Colonic mucosa (tissue), 4 donors: ENCODE results near the gene OXCT1. TPM values are rescaled to one million over a fixed set of nuclear protein-coding genes. Genes with fewer than 3 reads are reported as not detected.

Source experiments
- DNase-seq: peaks from one replicate; pipeline ENCODE4 v3.0.0-alpha.2; 2020
- H3K27ac ChIP-seq: fragments of 200-600 bp; one replicate; pipeline ENCODE4 v1.8.0; 2021
- H3K27me3 ChIP-seq: fragments of 200-600 bp; one replicate; pipeline ENCODE4 v1.8.0; 2021
- H3K36me3 ChIP-seq: fragments of 200-600 bp; one replicate; pipeline ENCODE4 v1.8.0; 2021
- H3K4me1 ChIP-seq: fragments of 200-600 bp; one replicate; pipeline ENCODE4 v1.8.0; 2021; ENCODE audit warnings: mild to moderate bottlenecking
- H3K4me3 ChIP-seq: fragments of 200-600 bp; one replicate; pipeline ENCODE4 v1.8.0; 2021
- H3K9ac ChIP-seq, 2 donors: one replicate each; pipeline ENCODE4 v1.7.0; 2013; ENCODE audit warnings: control low read depth in 2 of 2, low read depth in 2 of 2, low read length in 2 of 2
- H3K9me3 ChIP-seq: fragments of 200-600 bp; one replicate; pipeline ENCODE4 v1.8.0; 2021
- intact Hi-C: fragments of 100-400 bp; cut with DNase I; formaldehyde crosslinking; loops from one replicate; pipeline ENCODE4 v1.14.1; 2022
- total RNA-seq, 2 donors: library from RNA; stranded (reverse); fragmentation: NEBNext Ultra II Directional in 1 of 2; extraction: Animal tissue kit (Norgen Biotek cat#: 25700) in 1 of 2; gene quantifications; one replicate each; pipeline ENCODE4 v1.2.1, GENCODE V29; 2021
- TF ChIP-seq, protein P1 (sequence below): fragments of 200-600 bp; IDR thresholded peaks from one replicate; pipeline ENCODE4 v1.8.0; 2022; ENCODE audit warnings: antibody characterized with exemption, mild to moderate bottlenecking
- donor health status: healthy.
- donor health status: DM: no; HTN: no; CAD: no.
- donor health status: DM: no; HTN: no; CAD: no.

The OXCT1 gene
- total RNA-seq, 2 donors from 2014 or later, result 23.8 to 31.3 TPM

DNA sequence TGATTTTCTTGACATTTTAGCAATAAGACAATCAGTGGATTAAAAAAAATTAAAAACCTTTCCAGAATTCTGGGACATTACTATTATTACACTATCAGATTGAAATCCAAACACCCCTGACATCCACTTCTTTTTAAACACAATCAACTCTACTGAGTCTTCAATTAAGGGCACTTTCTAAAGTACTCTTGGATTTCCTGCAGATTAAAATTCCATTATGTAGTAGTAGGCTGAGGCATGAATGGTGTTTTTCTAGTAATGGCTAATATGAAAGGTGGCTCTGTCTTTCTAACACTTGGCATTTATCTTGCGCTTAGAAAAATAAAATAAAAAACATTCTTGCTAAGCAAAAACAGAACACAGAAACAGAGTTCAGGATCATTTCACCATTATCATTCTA is 107.8 kb downstream of the OXCT1 start:
- Histone ChIP-seq H3K36me3 (no peaks in the 10 kb centered on the region), H3K9me3 (no peaks in the 10 kb centered on the region), H3K27me3 (no peaks in the 10 kb centered on the region), H3K4me1 (no peaks in the 10 kb centered on the region), H3K27ac (no peak overlapping the region), H3K4me3 (no peak overlapping the region), H3K9ac (no peak overlapping the region)
- TF ChIP-seq, protein P1, sequence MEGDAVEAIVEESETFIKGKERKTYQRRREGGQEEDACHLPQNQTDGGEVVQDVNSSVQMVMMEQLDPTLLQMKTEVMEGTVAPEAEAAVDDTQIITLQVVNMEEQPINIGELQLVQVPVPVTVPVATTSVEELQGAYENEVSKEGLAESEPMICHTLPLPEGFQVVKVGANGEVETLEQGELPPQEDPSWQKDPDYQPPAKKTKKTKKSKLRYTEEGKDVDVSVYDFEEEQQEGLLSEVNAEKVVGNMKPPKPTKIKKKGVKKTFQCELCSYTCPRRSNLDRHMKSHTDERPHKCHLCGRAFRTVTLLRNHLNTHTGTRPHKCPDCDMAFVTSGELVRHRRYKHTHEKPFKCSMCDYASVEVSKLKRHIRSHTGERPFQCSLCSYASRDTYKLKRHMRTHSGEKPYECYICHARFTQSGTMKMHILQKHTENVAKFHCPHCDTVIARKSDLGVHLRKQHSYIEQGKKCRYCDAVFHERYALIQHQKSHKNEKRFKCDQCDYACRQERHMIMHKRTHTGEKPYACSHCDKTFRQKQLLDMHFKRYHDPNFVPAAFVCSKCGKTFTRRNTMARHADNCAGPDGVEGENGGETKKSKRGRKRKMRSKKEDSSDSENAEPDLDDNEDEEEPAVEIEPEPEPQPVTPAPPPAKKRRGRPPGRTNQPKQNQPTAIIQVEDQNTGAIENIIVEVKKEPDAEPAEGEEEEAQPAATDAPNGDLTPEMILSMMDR, result no peak
- DNase-seq, result no peak
- intact Hi-C loops, result no loop called here

DNA sequence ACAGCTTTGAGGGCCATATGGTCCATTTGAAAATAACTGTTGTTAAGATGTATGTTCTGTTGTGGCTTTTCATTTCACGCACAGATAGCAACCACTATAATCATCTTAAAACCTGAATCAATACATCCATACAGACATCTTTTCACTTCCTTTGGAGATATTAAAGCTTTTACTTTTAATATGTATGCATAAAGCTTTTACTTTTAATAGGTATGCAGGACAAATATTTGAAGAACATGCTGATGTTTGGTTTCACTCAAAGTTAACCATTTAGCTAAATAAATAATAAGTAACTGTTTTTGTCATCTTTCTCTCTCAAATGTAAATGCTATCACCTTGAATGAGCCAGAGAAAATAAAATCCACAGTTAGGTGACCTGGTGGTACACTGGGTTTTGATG is 108.6 kb downstream of the OXCT1 start:
- DNase-seq, result no peak
- Histone ChIP-seq H3K4me1 (no peaks in the 10 kb centered on the region), H3K36me3 (no peaks in the 10 kb centered on the region), H3K9me3 (no peaks in the 10 kb centered on the region), H3K9ac (no peak overlapping the region), H3K27me3 (no peaks in the 10 kb centered on the region), H3K4me3 (no peak overlapping the region), H3K27ac (no peak overlapping the region)
- intact Hi-C loops, result no loop called here
- TF ChIP-seq, protein P1, result no peak

DNA sequence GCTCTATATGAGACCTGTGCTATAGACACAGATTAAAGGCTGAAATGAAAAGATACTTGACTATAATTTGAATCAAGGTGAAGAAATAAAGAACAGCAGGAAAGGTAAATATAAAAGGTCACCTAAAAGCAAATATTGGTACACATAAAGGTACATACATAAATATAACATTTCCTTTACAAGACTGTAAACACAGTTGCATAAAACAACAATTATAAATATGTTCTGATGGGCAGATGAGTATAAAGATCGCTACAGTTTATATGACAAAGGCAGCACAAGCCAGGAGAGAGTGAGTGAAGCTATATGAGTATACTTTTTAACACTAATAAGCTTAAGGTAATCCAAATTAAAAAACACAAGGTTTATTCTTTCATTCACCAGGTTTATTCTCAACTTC is 114.5 kb downstream of the OXCT1 start:
- Histone ChIP-seq H3K27me3 (no peaks in the 10 kb centered on the region), H3K4me3 (no peak overlapping the region), H3K4me1 (no peaks in the 10 kb centered on the region), H3K9me3 (no peaks in the 10 kb centered on the region), H3K36me3 (no peaks in the 10 kb centered on the region), H3K27ac (no peak overlapping the region), H3K9ac (no peak overlapping the region)
- intact Hi-C loops, result no loop called here
- TF ChIP-seq, protein P1, result no peak
- no peak for DNase-seq

DNA sequence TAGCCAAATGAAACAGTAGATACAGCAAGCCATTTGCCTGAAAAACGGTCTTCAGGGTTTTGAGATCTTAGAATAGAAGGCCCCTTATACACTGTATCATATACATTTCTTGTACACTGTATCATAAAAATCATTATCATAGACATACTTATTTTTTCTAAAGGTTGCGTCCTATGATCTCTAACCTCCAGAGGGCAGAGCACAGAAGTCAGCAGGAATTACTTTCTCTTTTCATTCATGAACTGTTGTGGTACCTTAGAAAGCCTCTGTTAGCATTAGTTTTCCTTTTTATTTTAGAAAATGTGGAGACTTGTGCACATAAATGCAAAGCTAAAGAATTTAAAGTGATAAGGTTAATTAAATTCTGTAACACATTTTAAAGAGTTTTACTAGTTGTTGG is 115.4 kb downstream of the OXCT1 start:
- H3K9ac ChIP-seq, result no peak overlapping the region
- H3K27me3 ChIP-seq, result no peaks in the 10 kb centered on the region
- no peak overlapping the region for H3K4me3 ChIP-seq
- TF ChIP-seq, protein P1, result no peak
- H3K4me1 ChIP-seq, result no peaks in the 10 kb centered on the region
- no peaks in the 10 kb centered on the region for H3K36me3 ChIP-seq
- intact Hi-C loops, result no loop called here
- H3K9me3 ChIP-seq, result no peaks in the 10 kb centered on the region
- H3K27ac ChIP-seq, result no peak overlapping the region
- no peak for DNase-seq

DNA sequence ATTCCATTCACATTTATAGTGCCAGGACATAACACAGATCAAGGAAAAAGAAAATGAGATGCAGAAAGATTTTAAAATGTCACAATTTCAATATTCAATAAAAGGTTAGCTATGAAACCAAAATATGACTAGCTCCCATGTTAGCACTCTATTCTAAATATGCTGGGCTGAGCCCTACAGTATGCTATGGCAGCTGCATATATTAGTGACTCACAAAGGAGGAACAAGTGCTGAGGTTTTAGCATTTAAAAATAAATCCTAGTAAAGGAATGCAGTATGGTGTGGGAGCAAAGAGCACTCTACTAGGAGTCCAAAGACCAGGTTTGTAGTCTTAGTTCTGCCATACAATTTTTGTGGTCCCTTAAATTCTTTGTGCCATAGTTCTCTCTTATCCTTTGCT is 118.4 kb downstream of the OXCT1 start:
- intact Hi-C loops, result no loop called here
- H3K36me3 ChIP-seq, result no peaks in the 10 kb centered on the region
- no peaks in the 10 kb centered on the region for H3K4me1 ChIP-seq
- no peaks in the 10 kb centered on the region for H3K27me3 ChIP-seq
- H3K9ac ChIP-seq, result no peak overlapping the region
- H3K4me3 ChIP-seq, result no peak overlapping the region
- DNase-seq, result no peak
- TF ChIP-seq, protein P1, result no peak
- no peak overlapping the region for H3K27ac ChIP-seq
- no peaks in the 10 kb centered on the region for H3K9me3 ChIP-seq

DNA sequence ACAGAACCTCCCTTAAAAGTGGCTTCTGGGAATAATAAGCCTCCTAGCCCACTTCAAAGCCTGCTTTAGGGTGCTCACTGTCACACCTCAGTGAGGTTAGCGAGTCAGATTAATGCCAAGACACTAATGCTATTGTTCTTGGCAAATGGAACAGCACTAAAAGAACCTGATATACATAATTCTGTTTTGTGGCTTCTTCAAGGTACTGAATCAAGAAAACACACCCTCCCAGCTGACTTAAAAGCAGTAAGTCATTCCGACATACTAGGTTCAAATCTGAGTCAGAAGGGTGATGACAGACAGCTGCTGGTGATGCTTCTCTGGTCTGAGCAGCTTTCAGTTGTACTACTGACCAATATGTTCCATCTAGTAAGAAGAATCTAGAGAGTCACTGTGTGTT is 121.6 kb downstream of the OXCT1 start:
- H3K9ac ChIP-seq, result no peak overlapping the region
- no peaks in the 10 kb centered on the region for H3K36me3 ChIP-seq
- H3K27ac ChIP-seq, result no peak overlapping the region
- H3K9me3 ChIP-seq, result no peaks in the 10 kb centered on the region
- DNase-seq, result no peak
- no peak overlapping the region for H3K4me3 ChIP-seq
- intact Hi-C loops, result no loop called here
- no peaks in the 10 kb centered on the region for H3K27me3 ChIP-seq
- TF ChIP-seq, protein P1, result no peak
- H3K4me1 ChIP-seq, result no peaks in the 10 kb centered on the region
